Gastrocnemius medialis (tissue), 4 donors: ENCODE results near the gene HRNR.

Source experiments
- CTCF ChIP-seq, 5 experiments: fragments of 450-650 bp in 3 of 5; fragments of 200-600 bp in 2 of 5; sonication (generic) in 2 of 5; IDR thresholded peaks in 4 of 5; conservative IDR thresholded peaks in 1 of 5; 1 replicate in 4 of 5; 2 replicates in 1 of 5; pipeline ENCODE4 v1.5.1; 2016 to 2019; ENCODE audit warnings: antibody characterized with exemption in 5 of 5, mild to moderate bottlenecking in 3 of 5, moderate library complexity in 3 of 5
- POLR2A ChIP-seq, 2 donors: fragments of 450-650 bp; IDR thresholded peaks; one replicate each; pipeline ENCODE4 v1.6.1; 2017; ENCODE audit warnings: antibody characterized with exemption in 2 of 2, mild to moderate bottlenecking in 2 of 2, moderate library complexity in 2 of 2

DNA sequence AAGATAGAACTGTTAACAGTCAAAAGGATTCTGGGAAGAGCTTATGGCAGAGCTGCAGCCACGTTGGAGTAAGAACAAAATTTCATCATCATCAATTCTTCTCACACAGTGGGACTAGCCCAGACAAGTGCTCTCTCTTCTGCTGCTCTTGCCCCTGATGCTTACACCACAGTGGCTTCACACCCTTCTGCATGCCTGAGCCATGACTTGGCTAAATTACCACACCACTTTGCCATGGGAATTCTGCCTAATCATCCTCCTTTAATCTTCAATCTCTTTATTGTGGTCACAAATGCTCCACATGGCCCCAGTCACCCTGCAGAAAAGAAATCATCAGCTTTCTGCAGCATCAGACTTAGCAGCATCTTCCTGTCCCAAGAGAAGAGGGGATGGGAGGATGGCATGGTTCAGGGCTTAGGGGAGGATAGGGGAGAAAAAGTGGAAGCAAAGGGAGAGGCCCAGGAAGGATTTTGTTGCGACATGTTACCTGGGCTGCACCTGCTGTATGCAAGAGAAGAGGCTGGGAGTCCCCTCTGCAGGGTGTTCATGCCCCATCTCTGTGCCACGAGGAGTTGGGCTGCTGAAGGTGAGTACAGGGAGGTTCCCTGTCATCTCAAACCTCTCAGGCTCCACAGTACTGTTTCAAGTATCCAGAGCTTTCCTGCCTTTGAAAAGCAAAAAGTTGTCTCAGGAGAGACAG, 56.0 kb downstream of the HRNR start:
- TF ChIP-seq CTCF (IDR thresholded peaks at IDR 0.05 in 4 of 5, conservative IDR thresholded peaks at IDR 0.05 in 1 of 5) = no peak
- no peak for TF ChIP-seq POLR2A (IDR thresholded peaks at IDR 0.05)
